IPS-15b (cell line): ENCODE data around the gene SUOX.
"Not testable (repeated sequence)": the region's sequence is repeated elsewhere in the genome, so short reads cannot be mapped to it uniquely, and the experiment has no call there.

Experiments used
- H3K27me3 ChIP-seq: one replicate; pipeline ENCODE4 v1.6.1; 2013; ENCODE audit warnings: low read length; ENCODE audit not compliant: control insufficient read depth, insufficient read depth
- H3K36me3 ChIP-seq: one replicate; pipeline ENCODE4 v1.6.1; 2013; ENCODE audit warnings: low read length; ENCODE audit not compliant: control insufficient read depth, insufficient read depth
- H3K4me1 ChIP-seq: one replicate; pipeline ENCODE4 v1.6.1; 2013; ENCODE audit warnings: mild to moderate bottlenecking, low read length; ENCODE audit not compliant: control insufficient read depth, insufficient read depth
- H3K4me3 ChIP-seq: one replicate; pipeline ENCODE4 v1.5.1; 2013; ENCODE audit warnings: low read depth, low read length
- H3K9ac ChIP-seq: one replicate; pipeline ENCODE4 v1.6.1; 2013; ENCODE audit warnings: low read depth, mild to moderate bottlenecking, low read length
- H3K9me3 ChIP-seq: one replicate; pipeline ENCODE4 v1.6.1; 2013; ENCODE audit warnings: mild to moderate bottlenecking, low read length; ENCODE audit not compliant: control insufficient read depth, insufficient read depth

The SUOX gene

DNA sequence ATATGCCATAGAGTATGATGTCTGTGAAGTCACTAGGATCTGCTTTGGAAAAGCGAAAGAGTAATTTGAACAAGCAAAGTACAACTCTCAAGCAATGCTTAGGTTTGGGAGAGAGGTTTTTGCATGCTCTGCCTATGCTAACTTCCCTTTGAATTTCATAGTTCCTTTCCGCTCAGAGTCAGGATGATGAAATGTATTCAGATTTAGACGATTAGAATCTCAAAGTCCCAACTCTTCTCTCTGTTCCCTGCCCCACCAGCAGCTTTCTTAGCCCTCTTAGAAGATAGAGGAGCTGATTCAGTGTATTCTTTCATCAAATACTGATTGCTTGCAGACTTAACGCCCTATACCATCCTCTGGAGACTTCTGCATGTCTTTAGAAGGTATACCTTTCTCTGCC lies 11.7 kb upstream of the SUOX start:
- no peak overlapping the region for H3K9ac ChIP-seq
- H3K9me3 ChIP-seq = no peaks in the 10 kb centered on the region
- peaks cover 17% of the 10 kb centered on the region for H3K36me3 ChIP-seq
- H3K27me3 ChIP-seq = no peaks in the 10 kb centered on the region
- H3K4me1 ChIP-seq = no peaks in the 10 kb centered on the region
- H3K4me3 ChIP-seq = no peak overlapping the region

DNA sequence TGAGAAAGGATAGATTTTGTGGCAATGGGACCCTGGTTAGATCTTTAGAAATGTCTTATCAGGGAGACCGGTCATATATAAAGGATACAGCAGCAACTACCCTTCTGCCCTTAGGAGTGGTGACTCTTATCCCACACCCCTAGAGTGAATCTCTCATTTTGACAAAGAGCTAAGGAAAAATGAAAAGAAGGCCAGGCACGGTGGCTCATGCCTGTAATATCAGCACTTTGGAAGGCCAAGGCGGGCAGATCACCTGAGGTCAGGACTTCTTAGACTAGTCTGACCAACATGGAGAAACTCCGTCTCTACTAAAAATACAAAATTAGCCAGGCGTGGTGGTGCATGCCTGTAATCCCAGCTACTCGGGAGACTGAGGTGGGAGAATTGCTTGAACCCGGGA lies 11.1 kb upstream of the SUOX start:
- not testable (repeated sequence) for H3K27me3 ChIP-seq
- peaks cover 17% of the 10 kb centered on the region for H3K36me3 ChIP-seq

DNA sequence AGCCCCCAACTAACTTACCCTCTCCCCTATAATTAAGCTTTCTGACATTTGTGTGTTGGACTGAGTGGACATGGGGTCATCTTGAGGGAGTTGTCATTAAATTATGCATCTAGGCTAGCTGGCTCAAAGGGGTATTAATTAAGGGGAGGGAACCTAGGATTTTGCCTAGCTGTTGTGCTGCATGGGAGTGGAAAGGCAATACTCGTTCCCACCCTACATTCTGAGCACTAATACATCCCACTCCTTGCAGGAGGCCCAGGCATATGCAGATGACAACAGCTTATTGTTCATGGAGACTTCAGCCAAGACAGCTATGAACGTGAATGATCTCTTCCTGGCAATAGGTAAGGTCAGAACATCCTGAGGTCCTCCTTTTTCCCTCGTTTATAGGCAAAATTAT lies 6.0 kb upstream of the SUOX start:
- Histone ChIP-seq H3K9me3 (no peaks in the 10 kb centered on the region), H3K9ac (no peak overlapping the region), H3K36me3 (peaks cover 32% of the 10 kb centered on the region), H3K27me3 (no peaks in the 10 kb centered on the region), H3K4me1 (no peaks in the 10 kb centered on the region), H3K4me3 (no peak overlapping the region)

More for the DNA sequence above, 11.1 kb upstream of the SUOX start:
- H3K9me3 ChIP-seq, H3K4me3 ChIP-seq, H3K9ac ChIP-seq, H3K4me1 ChIP-seq: not testable (repeated sequence)

- Histone ChIP-seq H3K9me3 (no peaks in the 10 kb centered on the region), H3K27me3 (no peaks in the 10 kb centered on the region), H3K4me3 (no peak overlapping the region), H3K36me3 (peaks cover 30% of the 10 kb centered on the region), H3K4me1 (no peaks in the 10 kb centered on the region), H3K9ac (no peak overlapping the region)
These were observed 3.7 kb upstream of the SUOX start for GRCh38 chr12:55993230-55993853.

GRCh38 chr12:55995366-55995765 lies 1.7 kb upstream of the SUOX start:
- no peaks in the 10 kb centered on the region for H3K4me1 ChIP-seq
- H3K27me3 ChIP-seq = no peaks in the 10 kb centered on the region
- H3K36me3 ChIP-seq = peaks cover 19% of the 10 kb centered on the region
- no peak overlapping the region for H3K4me3 ChIP-seq
- no peaks in the 10 kb centered on the region for H3K9me3 ChIP-seq
- no peak overlapping the region for H3K9ac ChIP-seq

DNA sequence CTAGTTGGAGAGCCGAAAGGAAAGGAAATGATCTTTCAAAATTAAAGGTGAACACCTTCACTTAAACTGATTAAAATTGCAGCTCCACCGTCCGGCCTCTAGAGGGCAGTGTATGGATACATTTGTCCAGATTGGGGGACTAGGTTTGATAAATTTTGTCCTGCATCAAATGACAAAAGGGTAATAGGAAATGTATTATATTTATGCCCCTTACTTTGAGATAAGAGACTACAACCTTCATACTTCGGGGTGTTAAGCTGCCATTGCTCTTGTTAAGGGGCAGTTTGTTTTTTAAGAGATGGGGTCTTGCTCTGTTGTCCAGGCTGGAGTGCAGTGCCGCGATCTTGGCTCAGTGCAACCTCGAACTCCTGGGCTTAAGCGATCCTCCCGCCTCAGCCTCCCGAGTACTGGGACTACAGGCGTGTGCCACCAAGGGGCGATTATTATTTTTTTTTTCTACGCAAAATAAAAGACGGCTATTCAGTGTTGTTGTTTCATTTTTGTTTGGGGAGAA lies 818 bp upstream of the SUOX start:
- no peak overlapping the region for H3K9ac ChIP-seq
- no peaks in the 10 kb centered on the region for H3K27me3 ChIP-seq
- no peaks in the 10 kb centered on the region for H3K9me3 ChIP-seq
- peak overlapping the region; percentile 78 for H3K4me3 ChIP-seq
- H3K4me1 ChIP-seq = no peaks in the 10 kb centered on the region
- H3K36me3 ChIP-seq = peaks cover 12% of the 10 kb centered on the region

DNA sequence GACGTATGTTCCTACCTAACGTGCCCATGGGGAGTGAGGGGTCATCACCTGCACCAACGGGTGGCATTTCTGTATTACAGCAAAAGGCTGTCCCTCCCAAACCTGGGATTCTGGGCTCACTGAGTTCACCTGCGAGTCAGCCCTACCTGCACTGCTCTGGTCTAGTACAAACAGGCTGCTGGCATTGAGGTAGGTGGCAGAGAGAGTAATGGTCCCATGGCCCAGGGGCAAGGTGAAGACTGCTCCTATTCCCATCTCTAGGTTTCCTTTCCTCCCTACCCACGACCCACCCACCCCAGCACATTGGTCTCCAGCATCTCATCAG lies 421 bp downstream of the SUOX start:
- Histone ChIP-seq H3K9ac (peak overlapping the region; percentile 95), H3K36me3 (peaks cover 7% of the 10 kb centered on the region), H3K27me3 (no peaks in the 10 kb centered on the region), H3K4me1 (no peaks in the 10 kb centered on the region), H3K4me3 (peak overlapping the region; percentile 96), H3K9me3 (no peaks in the 10 kb centered on the region)

DNA sequence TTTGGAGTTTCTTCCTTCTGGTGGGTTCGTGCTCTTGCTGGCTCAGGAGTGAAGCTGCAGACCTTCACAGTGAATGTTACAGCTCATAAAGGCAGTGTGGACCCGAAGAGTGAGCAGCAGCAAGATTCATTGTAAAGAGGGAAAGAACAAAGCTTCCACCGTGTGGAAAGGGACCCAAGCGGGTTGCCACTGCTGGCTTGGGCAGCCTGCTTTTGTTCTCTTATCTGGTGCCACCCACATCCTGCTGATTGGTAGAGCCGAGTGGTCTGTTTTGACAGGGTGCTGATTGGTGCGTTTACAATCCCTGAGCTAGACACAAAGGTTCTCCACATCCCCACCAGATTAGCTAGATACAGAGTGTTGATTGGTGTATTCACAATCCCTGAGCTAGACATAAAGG lies 2.4 kb downstream of the SUOX start:
- not testable (repeated sequence) for H3K9me3 ChIP-seq, H3K4me3 ChIP-seq, H3K36me3 ChIP-seq, H3K27me3 ChIP-seq, H3K9ac ChIP-seq, H3K4me1 ChIP-seq

- H3K9me3 ChIP-seq, H3K4me1 ChIP-seq, H3K4me3 ChIP-seq, H3K27me3 ChIP-seq, H3K9ac ChIP-seq: not testable (repeated sequence)
- peaks cover 14% of the 10 kb centered on the region for H3K36me3 ChIP-seq
These were observed 3.0 kb downstream of the SUOX start for GRCh38 chr12:55999999-56000540.

DNA sequence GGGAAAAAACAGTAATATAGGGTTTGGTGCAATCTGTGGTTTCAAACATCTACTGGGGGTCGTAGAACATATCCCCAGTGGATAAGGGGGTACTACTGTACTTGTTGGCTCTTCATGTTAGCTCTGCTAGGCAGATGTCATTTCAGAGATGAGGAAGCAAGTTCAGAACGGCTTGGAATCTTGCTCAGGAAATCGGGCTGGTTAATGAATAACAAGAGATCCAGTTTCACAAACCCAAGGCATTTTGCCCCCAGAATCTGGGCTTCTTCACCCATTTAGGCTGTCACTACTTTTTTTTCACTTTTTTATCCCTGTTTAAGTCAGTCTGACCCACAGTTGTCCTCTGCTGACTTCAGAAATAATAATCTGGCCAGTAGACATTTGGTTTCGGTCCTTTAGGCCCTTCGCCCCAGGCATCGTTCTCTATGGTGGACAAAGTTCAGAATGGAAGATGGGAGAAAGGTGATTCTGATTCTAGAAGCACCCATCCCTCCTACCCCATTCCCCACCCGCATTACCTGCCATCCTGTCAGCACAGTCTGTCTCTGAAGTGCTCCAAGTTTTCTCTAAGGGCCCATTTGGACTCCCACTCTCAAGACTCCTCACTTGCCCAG lies 4.5 kb downstream of the SUOX start:
- no peaks in the 10 kb centered on the region for H3K9me3 ChIP-seq
- H3K27me3 ChIP-seq = no peaks in the 10 kb centered on the region
- H3K4me1 ChIP-seq = no peaks in the 10 kb centered on the region
- H3K4me3 ChIP-seq = no peak overlapping the region
- peaks cover 14% of the 10 kb centered on the region for H3K36me3 ChIP-seq
- no peak overlapping the region for H3K9ac ChIP-seq

DNA sequence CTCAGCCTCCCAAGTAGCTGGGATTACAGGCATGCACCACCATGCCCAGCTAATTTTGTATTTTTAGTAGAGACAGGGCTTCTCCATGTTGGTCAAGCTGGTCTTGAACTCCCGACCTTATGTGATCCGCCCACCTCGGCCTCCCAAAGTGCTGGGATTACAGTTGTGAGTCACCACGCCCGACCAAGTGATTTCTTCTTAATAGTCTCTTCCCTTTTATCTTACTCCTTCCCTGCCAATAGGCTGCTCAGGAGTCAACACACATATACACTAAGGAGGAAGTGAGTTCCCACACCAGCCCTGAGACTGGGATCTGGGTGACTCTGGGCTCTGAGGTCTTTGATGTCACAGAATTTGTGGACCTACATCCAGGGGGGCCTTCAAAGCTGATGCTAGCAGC lies 6.3 kb downstream of the SUOX start:
- not testable (repeated sequence) for H3K9ac ChIP-seq, H3K9me3 ChIP-seq, H3K4me1 ChIP-seq, H3K27me3 ChIP-seq, H3K4me3 ChIP-seq
- H3K36me3 ChIP-seq = peaks cover 14% of the 10 kb centered on the region

GRCh38 chr12:56004211-56004610 lies 7.1 kb downstream of the SUOX start:
- H3K4me1 ChIP-seq = no peaks in the 10 kb centered on the region
- no peaks in the 10 kb centered on the region for H3K9me3 ChIP-seq
- no peak overlapping the region for H3K4me3 ChIP-seq
- H3K27me3 ChIP-seq = no peaks in the 10 kb centered on the region
- H3K9ac ChIP-seq = no peak overlapping the region
- peaks cover 14% of the 10 kb centered on the region for H3K36me3 ChIP-seq
